Measurements from ENCODE around the gene STX3. TPM values are rescaled to one million over a fixed set of nuclear protein-coding genes. Genes with fewer than 3 reads are reported as not detected.

Gene STX3
- polyA plus RNA-seq, 1 donor from 2014 or later: 21.3 TPM

GRCh38 chr11:59724066-59724465, 31.1 kb upstream of the STX3 start:
- Histone ChIP-seq H3F3A (ENCODE audit: insufficient read depth, low read length, poor library complexity, severe bottlenecking) (no peaks in the 10 kb centered on the region), H3K4me2 (ENCODE audit: low read length) (no peak overlapping the region), H3K27me3 (ENCODE audit: insufficient read depth, low read depth, low read length) (no peaks in the 10 kb centered on the region), H3K36me3 (ENCODE audit: insufficient read depth, low read length) (no peaks in the 10 kb centered on the region), H2AFZ (ENCODE audit: low read depth, low read length) (no peak overlapping the region), H3K9me2 (ENCODE audit: insufficient read depth, low read length) (no peaks in the 10 kb centered on the region), H4K20me1 (ENCODE audit: insufficient read depth) (no peaks in the 10 kb centered on the region), H3K9ac (ENCODE audit: low read length) (no peak overlapping the region), H3K9me3 (ENCODE audit: low read length) (no peaks in the 10 kb centered on the region), H3K4me3 (ENCODE audit: low read length) (no peak overlapping the region), H3K27ac (ENCODE audit: low read length) (no peak overlapping the region), H3K79me2 (replicated peaks; ENCODE audit: insufficient read depth, low read length) (no peaks in the 10 kb centered on the region)
- TF ChIP-seq RAD21 (conservative IDR thresholded peaks at IDR 0.05) (no peak), CTCF (IDR thresholded peaks at IDR 0.05; ENCODE audit: poor library complexity, severe bottlenecking) (no peak), POLR2AphosphoS5 (IDR thresholded peaks at IDR 0.05) (no peak), MXI1 (conservative IDR thresholded peaks at IDR 0.05; ENCODE audit: poor library complexity, severe bottlenecking) (no peak), TAF1 (IDR thresholded peaks at IDR 0.05; ENCODE audit: low read depth) (no peak), EZH2 (IDR thresholded peaks at IDR 0.05; ENCODE audit: borderline replicate concordance, insufficient read depth, low read length, poor library complexity, severe bottlenecking) (no peak), SMC3 (conservative IDR thresholded peaks at IDR 0.05; ENCODE audit: poor library complexity) (no peak), EP300 (conservative IDR thresholded peaks at IDR 0.05; ENCODE audit: poor library complexity, severe bottlenecking) (no peak)
- TF ChIP-seq, protein P1, sequence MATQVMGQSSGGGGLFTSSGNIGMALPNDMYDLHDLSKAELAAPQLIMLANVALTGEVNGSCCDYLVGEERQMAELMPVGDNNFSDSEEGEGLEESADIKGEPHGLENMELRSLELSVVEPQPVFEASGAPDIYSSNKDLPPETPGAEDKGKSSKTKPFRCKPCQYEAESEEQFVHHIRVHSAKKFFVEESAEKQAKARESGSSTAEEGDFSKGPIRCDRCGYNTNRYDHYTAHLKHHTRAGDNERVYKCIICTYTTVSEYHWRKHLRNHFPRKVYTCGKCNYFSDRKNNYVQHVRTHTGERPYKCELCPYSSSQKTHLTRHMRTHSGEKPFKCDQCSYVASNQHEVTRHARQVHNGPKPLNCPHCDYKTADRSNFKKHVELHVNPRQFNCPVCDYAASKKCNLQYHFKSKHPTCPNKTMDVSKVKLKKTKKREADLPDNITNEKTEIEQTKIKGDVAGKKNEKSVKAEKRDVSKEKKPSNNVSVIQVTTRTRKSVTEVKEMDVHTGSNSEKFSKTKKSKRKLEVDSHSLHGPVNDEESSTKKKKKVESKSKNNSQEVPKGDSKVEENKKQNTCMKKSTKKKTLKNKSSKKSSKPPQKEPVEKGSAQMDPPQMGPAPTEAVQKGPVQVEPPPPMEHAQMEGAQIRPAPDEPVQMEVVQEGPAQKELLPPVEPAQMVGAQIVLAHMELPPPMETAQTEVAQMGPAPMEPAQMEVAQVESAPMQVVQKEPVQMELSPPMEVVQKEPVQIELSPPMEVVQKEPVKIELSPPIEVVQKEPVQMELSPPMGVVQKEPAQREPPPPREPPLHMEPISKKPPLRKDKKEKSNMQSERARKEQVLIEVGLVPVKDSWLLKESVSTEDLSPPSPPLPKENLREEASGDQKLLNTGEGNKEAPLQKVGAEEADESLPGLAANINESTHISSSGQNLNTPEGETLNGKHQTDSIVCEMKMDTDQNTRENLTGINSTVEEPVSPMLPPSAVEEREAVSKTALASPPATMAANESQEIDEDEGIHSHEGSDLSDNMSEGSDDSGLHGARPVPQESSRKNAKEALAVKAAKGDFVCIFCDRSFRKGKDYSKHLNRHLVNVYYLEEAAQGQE (IDR thresholded peaks at IDR 0.05; ENCODE audit: borderline replicate concordance): no peak

GRCh38 chr11:59727426-59727825, 27.8 kb upstream of the STX3 start:
- no peak overlapping the region for H3K4me2 ChIP-seq (ENCODE audit: low read length)
- no peaks in the 10 kb centered on the region for H3K36me3 ChIP-seq (ENCODE audit: insufficient read depth, low read length)
- H3K9me2 ChIP-seq (ENCODE audit: insufficient read depth, low read length): no peaks in the 10 kb centered on the region
- H3F3A ChIP-seq (ENCODE audit: insufficient read depth, low read length, poor library complexity, severe bottlenecking): no peaks in the 10 kb centered on the region
- H2AFZ ChIP-seq (ENCODE audit: low read depth, low read length): no peak overlapping the region
- H3K27me3 ChIP-seq (ENCODE audit: insufficient read depth, low read depth, low read length): no peaks in the 10 kb centered on the region
- H3K9me3 ChIP-seq (ENCODE audit: low read length): no peaks in the 10 kb centered on the region
- H3K4me3 ChIP-seq (ENCODE audit: low read length): no peak overlapping the region
- H3K27ac ChIP-seq (ENCODE audit: low read length): no peak overlapping the region
- no peaks in the 10 kb centered on the region for H4K20me1 ChIP-seq (ENCODE audit: insufficient read depth)
- no peaks in the 10 kb centered on the region for H3K79me2 ChIP-seq (replicated peaks; ENCODE audit: insufficient read depth, low read length)
- no peak overlapping the region for H3K9ac ChIP-seq (ENCODE audit: low read length)
- no peak for TF ChIP-seq EP300 (conservative IDR thresholded peaks at IDR 0.05; ENCODE audit: poor library complexity, severe bottlenecking)
- TF ChIP-seq, protein P1 (IDR thresholded peaks at IDR 0.05; ENCODE audit: borderline replicate concordance): no peak
- no peak for TF ChIP-seq TAF1 (IDR thresholded peaks at IDR 0.05; ENCODE audit: low read depth)
- no peak for TF ChIP-seq EZH2 (IDR thresholded peaks at IDR 0.05; ENCODE audit: borderline replicate concordance, insufficient read depth, low read length, poor library complexity, severe bottlenecking)
- TF ChIP-seq MXI1 (conservative IDR thresholded peaks at IDR 0.05; ENCODE audit: poor library complexity, severe bottlenecking): no peak
- no peak for TF ChIP-seq RAD21 (conservative IDR thresholded peaks at IDR 0.05)
- TF ChIP-seq POLR2AphosphoS5 (IDR thresholded peaks at IDR 0.05): no peak
- TF ChIP-seq SMC3 (conservative IDR thresholded peaks at IDR 0.05; ENCODE audit: poor library complexity): no peak
- TF ChIP-seq CTCF (IDR thresholded peaks at IDR 0.05; ENCODE audit: poor library complexity, severe bottlenecking): no peak

Measured in neural cell (in vitro differentiated cells).